SK-N-MC (cell line): Measurements from ENCODE around the gene SERPINH1.

Source experiments
- EZH2 ChIP-seq: fragments of 200-600 bp; sonication (generic); IDR thresholded peaks from one replicate; pipeline ENCODE4 v1.6.1; 2017; ENCODE audit warnings: antibody characterized with exemption
- FOXP2 ChIP-seq: optimal IDR thresholded peaks from 2 replicates; pipeline ENCODE3; 2011; ENCODE audit warnings: mild to moderate bottlenecking, moderate library complexity; ENCODE audit not compliant: insufficient read depth; ENCODE audit errors: extremely low read length, control extremely low read depth
- POLR2AphosphoS5 ChIP-seq: IDR thresholded peaks from 2 replicates; pipeline ENCODE4 v1.6.1; 2012; ENCODE audit warnings: mild to moderate bottlenecking, low read depth, low read length, borderline replicate concordance

- no peak for TF ChIP-seq EZH2
- no peak for TF ChIP-seq POLR2AphosphoS5
- no peak for TF ChIP-seq FOXP2
Observed at GRCh38 chr11:75537740-75538139, 24.3 kb upstream of the SERPINH1 start.
